D721Med (cell line): ENCODE data around the gene ZCCHC14.
"Not testable (repeated sequence)": the region's sequence is repeated elsewhere in the genome, so short reads cannot be mapped to it uniquely, and the experiment has no call there.

Experiments used
- DNase-seq: peaks from one replicate; pipeline ENCODE4 v3.0.0; 2011; ENCODE audit warnings: low spot score; ENCODE audit not compliant: insufficient read length
- FAIRE-seq: peaks from 2 replicates; lab custom pipeline; 2011; peaks lifted over from hg19 to GRCh38; lab: Jason Lieb, UNC
- TF ChIP-seq, protein P1 (sequence below): IDR thresholded peaks from 2 replicates; pipeline ENCODE4 v1.5.1; 2012; ENCODE audit warnings: mild to moderate bottlenecking, control low read depth; ENCODE audit not compliant: insufficient read depth; ENCODE audit errors: missing control alignments

ZCCHC14 gene

DNA sequence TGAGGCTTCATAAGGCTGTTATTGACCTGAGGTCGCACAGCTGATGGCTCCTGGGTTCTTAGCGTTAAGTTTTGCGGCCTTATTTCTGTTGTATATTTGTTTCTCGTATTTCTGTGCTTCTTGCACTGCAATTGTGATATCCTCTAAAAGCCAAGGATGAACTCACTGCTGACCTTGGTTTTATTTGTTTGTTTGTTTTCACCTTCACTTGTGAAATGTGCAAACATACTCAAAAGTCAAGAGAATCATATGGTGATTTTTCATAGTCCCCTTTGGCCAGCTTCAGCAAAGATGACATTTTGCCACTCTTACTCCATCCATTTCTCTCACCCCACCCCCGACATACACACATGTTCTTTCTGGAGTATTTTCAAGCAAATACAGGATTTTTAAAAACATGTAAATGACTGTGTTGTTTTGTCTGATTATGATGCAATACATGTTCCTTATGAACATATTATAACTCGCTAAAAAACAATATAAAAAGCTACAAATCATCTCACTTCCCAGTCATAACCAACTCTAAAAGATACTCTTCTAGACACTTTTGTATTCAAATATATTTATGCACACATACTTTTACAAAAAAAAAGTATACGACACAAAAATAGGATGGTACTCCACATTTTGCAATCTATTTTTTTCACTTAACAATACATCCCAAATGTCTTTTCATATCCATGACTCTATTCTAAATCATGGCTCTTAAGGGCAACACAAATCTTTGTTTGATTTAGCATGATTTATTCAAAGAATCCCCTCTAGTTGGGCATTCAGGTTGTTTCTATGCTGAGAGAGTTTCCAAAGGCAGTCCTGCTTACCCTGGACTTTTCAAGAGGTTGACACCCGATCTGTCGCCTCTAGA lies 5.7 kb upstream of the ZCCHC14 start:
- no peak for FAIRE-seq
- no peak for DNase-seq
- TF ChIP-seq, protein P1, sequence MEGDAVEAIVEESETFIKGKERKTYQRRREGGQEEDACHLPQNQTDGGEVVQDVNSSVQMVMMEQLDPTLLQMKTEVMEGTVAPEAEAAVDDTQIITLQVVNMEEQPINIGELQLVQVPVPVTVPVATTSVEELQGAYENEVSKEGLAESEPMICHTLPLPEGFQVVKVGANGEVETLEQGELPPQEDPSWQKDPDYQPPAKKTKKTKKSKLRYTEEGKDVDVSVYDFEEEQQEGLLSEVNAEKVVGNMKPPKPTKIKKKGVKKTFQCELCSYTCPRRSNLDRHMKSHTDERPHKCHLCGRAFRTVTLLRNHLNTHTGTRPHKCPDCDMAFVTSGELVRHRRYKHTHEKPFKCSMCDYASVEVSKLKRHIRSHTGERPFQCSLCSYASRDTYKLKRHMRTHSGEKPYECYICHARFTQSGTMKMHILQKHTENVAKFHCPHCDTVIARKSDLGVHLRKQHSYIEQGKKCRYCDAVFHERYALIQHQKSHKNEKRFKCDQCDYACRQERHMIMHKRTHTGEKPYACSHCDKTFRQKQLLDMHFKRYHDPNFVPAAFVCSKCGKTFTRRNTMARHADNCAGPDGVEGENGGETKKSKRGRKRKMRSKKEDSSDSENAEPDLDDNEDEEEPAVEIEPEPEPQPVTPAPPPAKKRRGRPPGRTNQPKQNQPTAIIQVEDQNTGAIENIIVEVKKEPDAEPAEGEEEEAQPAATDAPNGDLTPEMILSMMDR, result no peak

DNA sequence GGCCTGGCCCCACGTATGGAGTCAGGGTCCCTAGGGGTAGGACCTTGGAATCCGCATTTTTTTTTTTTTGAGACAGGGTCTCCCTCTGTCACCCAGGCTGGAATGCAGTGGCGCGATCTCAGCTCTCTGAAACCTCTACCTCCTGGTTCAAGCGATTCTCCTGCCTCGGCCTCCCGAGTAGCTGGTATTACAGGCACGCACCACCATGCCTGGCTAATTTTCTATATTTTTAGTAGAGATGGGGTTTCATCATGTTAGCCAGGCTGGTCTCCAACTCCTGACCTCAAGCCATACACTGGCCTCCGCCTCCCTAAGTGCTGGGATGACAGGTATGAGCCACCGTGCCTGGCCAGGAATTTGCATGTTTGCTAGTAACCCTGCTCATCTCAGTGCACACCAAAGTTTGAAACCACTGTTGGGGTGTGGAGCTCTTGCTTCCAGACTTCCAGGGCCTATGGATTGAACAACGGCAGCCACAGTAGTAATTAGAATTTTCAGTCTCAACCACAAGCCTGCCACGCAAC lies 5.0 kb upstream of the ZCCHC14 start:
- not testable (repeated sequence) for DNase-seq, FAIRE-seq

DNA sequence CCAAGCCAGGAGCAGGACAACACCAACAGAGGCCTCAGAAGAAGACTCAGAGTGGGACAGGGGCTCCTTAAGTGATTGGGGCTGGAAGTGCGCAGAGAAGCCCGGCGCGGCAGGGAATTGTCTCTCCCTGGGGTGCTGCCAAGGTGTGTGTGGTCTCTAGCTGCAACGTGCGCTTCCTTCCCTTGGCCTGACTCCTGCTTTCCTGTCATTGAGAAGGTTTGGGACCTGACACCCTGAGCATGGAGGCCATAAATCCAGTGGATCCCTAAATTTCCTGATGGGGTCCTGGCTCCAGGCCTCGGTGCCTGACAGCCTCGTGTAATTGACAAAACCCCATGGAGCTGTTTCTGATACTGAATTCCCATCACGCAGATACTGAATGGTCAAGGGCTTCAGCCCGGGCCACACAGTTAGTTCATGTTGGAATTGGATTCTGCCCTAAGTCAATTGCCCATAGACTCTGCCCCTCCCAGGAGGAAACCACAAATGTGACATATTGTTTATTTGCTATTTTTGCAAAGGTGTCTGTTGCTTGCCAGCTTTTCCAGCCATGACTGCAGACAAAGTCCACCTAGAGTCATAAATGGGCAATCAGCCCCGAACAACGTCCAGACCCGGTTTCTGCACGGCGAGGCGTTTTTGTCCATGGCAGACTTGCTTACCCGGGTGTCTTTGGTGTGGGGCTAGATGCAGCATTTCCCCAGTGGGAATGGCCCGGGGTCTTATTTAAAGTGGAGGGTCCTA lies 4.4 kb upstream of the ZCCHC14 start:
- not testable (repeated sequence) for FAIRE-seq, DNase-seq

DNA sequence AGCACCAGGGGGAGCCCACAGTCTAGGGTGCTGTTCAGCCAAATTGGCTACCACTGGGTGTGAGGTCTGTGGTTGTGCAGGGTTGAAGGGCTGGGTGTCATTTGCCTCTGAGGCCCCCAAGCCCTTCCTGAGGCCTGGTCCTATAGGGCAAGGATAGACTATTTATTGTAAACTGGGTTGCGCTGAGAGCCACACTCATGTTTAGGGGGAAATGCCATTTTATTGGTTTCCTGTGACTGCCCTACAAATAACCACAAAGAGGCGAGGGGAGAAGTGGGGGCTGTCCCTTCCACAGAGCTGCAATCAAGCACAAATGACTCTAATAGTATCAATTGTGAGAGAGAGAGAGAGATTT lies 3.6 kb upstream of the ZCCHC14 start:
- TF ChIP-seq, protein P1, result no peak
- DNase-seq (no peak), FAIRE-seq (no peak)

DNA sequence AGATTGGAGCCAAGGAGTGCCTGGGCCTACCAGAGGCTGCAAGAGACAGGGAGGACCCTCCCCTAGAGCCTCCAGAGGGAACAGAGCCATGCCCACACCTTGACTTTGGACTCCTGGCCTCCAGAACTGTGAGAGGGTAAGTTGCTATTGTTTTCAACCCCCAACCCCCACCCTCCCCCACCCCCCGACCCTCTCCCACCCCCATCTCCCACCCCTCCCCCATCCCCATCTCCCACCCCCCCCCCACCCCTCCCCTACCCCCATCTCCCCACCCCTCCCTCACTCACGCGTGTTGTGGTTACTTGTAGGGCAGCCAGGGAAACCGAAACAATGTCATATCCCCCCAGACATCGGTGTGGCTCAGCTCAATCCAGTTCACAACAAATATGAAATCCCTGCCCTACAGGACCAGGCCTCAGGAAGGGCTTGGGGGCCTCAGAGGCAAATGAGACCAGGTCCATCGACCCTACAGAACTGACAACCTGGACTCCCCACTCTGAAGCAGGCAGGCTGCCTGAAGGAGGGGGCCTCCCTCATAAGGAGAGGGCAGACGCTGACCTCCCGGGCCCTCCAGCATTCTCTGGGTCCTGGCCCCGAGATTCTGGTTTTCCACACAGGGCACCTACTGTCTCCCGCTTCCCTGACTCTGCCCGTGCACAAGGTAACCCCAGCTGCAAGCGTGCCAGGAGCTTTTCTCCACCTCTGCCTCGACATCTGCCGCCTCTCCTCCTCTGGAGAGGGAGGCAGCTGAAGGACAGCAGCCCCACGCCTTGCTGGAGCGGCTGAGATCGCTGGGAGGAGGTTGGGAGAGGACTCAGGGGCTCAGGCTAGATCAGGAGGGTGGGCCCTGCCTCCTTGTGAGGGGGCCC lies 3.0 kb upstream of the ZCCHC14 start:
- no peak for DNase-seq
- no peak for FAIRE-seq
- TF ChIP-seq, protein P1, result no peak

DNA sequence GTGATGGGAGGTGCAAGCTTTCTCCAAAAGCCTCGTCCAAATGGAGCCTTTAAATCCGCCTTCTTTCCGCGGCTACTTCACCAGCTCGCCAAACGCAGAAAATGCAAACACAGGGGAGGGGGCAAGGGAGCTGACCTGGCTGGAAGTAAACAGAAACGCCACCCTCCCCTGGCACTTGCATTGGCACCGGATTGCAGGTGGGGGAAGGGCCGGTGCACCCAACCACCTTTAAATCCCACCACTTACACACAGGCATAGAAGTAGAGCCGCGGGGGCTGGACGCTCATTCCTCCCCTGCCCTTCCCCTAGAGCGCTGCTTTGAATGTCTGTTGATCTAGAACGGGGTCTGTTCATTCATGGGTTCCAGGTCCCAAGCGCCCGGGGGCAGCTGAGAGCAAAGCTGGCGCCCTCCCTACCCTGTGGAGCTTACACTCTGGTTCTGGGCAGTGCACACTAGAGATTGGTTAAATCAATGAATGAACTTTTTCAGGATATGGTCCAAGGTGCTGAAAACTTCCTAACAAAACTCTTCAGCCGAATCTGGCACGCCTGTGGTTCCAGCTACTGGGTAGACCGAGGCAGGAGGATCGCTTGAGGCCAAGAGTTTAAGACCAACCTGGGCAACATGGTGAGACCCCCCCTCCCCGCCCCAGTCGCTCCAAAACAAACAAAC lies 920 bp upstream of the ZCCHC14 start:
- FAIRE-seq (no peak), DNase-seq (no peak)
- TF ChIP-seq, protein P1, result no peak

DNA sequence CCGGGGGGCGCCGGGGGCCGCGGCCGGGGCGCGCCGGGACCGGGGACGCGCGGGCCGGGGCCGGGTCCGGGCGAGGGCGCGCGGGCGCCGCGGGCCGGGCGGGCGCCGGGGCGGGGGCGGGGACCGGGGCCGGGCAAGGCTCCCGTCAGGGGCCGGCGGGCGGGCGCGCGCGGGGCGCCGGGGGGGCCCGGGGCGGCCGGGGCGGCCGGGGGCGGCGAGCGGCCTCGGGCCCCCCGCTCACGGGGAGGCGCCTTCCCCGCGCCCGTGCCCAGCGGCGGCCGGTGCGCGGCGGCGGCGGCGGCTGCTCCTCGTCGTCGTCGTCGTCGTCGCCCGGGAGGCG lies 563 bp downstream of the ZCCHC14 start:
- FAIRE-seq (no peak), DNase-seq (no peak)
- TF ChIP-seq, protein P1, result no peak
